HepG2 (cell line): ENCODE data around the gene TNP2. TPM values are rescaled to one million over a fixed set of nuclear protein-coding genes. Genes with fewer than 3 reads are reported as not detected.

Source experiments
- ATM ChIP-seq: fragments of 450-650 bp; IDR thresholded peaks from 2 replicates; pipeline ENCODE4 v1.7.1; 2017; ENCODE audit warnings: mild to moderate bottlenecking, borderline replicate concordance
- EP300 ChIP-seq, 3 experiments: sonication (generic) in 1 of 3; formaldehyde crosslinking in 1 of 3; IDR thresholded peaks; 2 replicates each; pipeline versions ENCODE4 v1.5.1 to v1.6.1; 2011 to 2020; ENCODE audit warnings: low read depth in 2 of 3, low read length in 2 of 3, borderline replicate concordance in 1 of 3, improper control_type of control experiment in 1 of 3, mild to moderate bottlenecking in 1 of 3, missing genetic modification reagents in 1 of 3, moderate library complexity in 1 of 3
- HMG20A ChIP-seq: IDR thresholded peaks from 2 replicates; pipeline ENCODE4 v1.6.1; 2016; ENCODE audit warnings: borderline replicate concordance
- HMGA1 ChIP-seq: sonication (generic); formaldehyde crosslinking; conservative IDR thresholded peaks from 2 replicates; pipeline ENCODE4 v1.4.0; 2020; ENCODE audit warnings: missing genetic modification reagents
- HNRNPL ChIP-seq: fragments of 200-400 bp; formaldehyde crosslinking; IDR thresholded peaks from 2 replicates; pipeline ENCODE4 v1.6.1; 2017; ENCODE audit warnings: mild to moderate bottlenecking, low read depth, low read length
- KLF15 ChIP-seq: sonication (generic); formaldehyde crosslinking; IDR thresholded peaks from 2 replicates; pipeline ENCODE4 v1.8.1; 2023; ENCODE audit warnings: borderline replicate concordance, mild to moderate bottlenecking, inconsistent platforms, missing genetic modification reagents, mixed read lengths
- PHF8 ChIP-seq: sonication (generic); formaldehyde crosslinking; IDR thresholded peaks from 2 replicates; pipeline ENCODE4 v1.5.0; 2020; ENCODE audit warnings: missing genetic modification reagents
- PTBP1 ChIP-seq: fragments of 200-400 bp; formaldehyde crosslinking; IDR thresholded peaks from 2 replicates; pipeline ENCODE4 v1.6.1; 2018; ENCODE audit warnings: low read length, low read depth; ENCODE audit not compliant: poor library complexity, severe bottlenecking
- SALL2 ChIP-seq: sonication (generic); formaldehyde crosslinking; IDR thresholded peaks from 2 replicates; pipeline ENCODE4 v1.8.1; 2023; ENCODE audit warnings: mild to moderate bottlenecking, missing genetic modification reagents, inconsistent platforms
- SMAD3 ChIP-seq: sonication (generic); formaldehyde crosslinking; IDR thresholded peaks from 2 replicates; pipeline ENCODE4 v1.4.0; 2020; ENCODE audit warnings: missing genetic modification reagents
- STAT5B ChIP-seq: sonication (generic); formaldehyde crosslinking; IDR thresholded peaks from 2 replicates; pipeline ENCODE4 v1.4.0; 2020; ENCODE audit warnings: missing genetic modification reagents
- ZFP36L1 ChIP-seq: sonication (generic); formaldehyde crosslinking; IDR thresholded peaks from 2 replicates; pipeline ENCODE4 v1.8.0; 2022; ENCODE audit warnings: mild to moderate bottlenecking, missing genetic modification reagents, moderate library complexity
- ZNF20 ChIP-seq: sonication (generic); formaldehyde crosslinking; IDR thresholded peaks from 2 replicates; pipeline ENCODE4 v1.4.0; 2020; ENCODE audit warnings: mild to moderate bottlenecking, moderate library complexity, missing genetic modification reagents
- ZNF468 ChIP-seq: sonication (generic); formaldehyde crosslinking; IDR thresholded peaks from 2 replicates; pipeline ENCODE4 v1.8.0; 2022; ENCODE audit warnings: mild to moderate bottlenecking, moderate library complexity, missing genetic modification reagents
- ZNF569 ChIP-seq: sonication (generic); formaldehyde crosslinking; IDR thresholded peaks from 2 replicates; pipeline ENCODE4 v1.5.0; 2020; ENCODE audit warnings: mild to moderate bottlenecking, missing genetic modification reagents, moderate library complexity, borderline replicate concordance
- ZNF761 ChIP-seq: sonication (generic); formaldehyde crosslinking; conservative IDR thresholded peaks from 2 replicates; pipeline ENCODE4 v1.4.0; 2020; ENCODE audit warnings: mild to moderate bottlenecking, missing genetic modification reagents
- ZNF781 ChIP-seq: sonication (generic); formaldehyde crosslinking; IDR thresholded peaks from 2 replicates; pipeline ENCODE4 v1.5.1; 2020; ENCODE audit warnings: borderline replicate concordance, mild to moderate bottlenecking, missing genetic modification reagents; ENCODE audit errors: not compliant biosample characterization
- ZSCAN29 ChIP-seq: sonication (generic); formaldehyde crosslinking; conservative IDR thresholded peaks from 2 replicates; pipeline ENCODE4 v1.4.0; 2020; ENCODE audit warnings: mild to moderate bottlenecking, missing genetic modification reagents
- polyA plus RNA-seq, 8 experiments: library from polyadenylated mRNA; depleted of rRNA in 3 of 8; stranded (reverse) in 7 of 8; unstranded in 1 of 8; fragments of >200 nt; fragmentation: Illumina TruSeq in 4 of 8; extraction: Trizol in 4 of 8; gene quantifications; 2 replicates each; pipeline versions ENCODE4 v1.2.1 to v1.2.3, GENCODE V29; 2011 to 2016; ENCODE audit warnings: low read depth in 4 of 8, missing spikeins in 1 of 8, mixed read lengths in 1 of 8; ENCODE audit not compliant: insufficient read depth in 1 of 8
- total RNA-seq, 5 experiments: library from RNA; depleted of rRNA; stranded (reverse); fragments of >200 nt; fragmentation: Illumina TruSeq; extraction: Trizol; gene quantifications; 2 replicates each; pipeline ENCODE4 v1.2.3, GENCODE V29; 2016; ENCODE audit warnings: low read depth in 1 of 5
- TF ChIP-seq, protein P1 (sequence below): sonication (generic); formaldehyde crosslinking; IDR thresholded peaks from 2 replicates; pipeline ENCODE4 v1.4.0; 2020; ENCODE audit warnings: missing genetic modification reagents; ENCODE audit errors: not compliant biosample characterization
- TF ChIP-seq, protein P2 (sequence below): sonication (generic); formaldehyde crosslinking; IDR thresholded peaks from 2 replicates; pipeline ENCODE4 v1.4.0; 2020; ENCODE audit warnings: missing genetic modification reagents
- TF ChIP-seq, protein P3 (sequence below): sonication (generic); formaldehyde crosslinking; IDR thresholded peaks from 2 replicates; pipeline ENCODE4 v1.5.0; 2020; ENCODE audit warnings: missing genetic modification reagents
- TF ChIP-seq, protein P4 (sequence below): sonication (generic); formaldehyde crosslinking; IDR thresholded peaks from 2 replicates; pipeline ENCODE4 v1.8.0; 2022; ENCODE audit warnings: missing genetic modification reagents, low read depth, mild to moderate bottlenecking, borderline replicate concordance
- TF ChIP-seq, protein P5 (sequence below): sonication (generic); formaldehyde crosslinking; IDR thresholded peaks from 2 replicates; pipeline ENCODE4 v1.5.1; 2020; ENCODE audit warnings: mild to moderate bottlenecking, missing genetic modification reagents, moderate library complexity

TNP2 gene
- total and polyA plus RNA-seq, 2 of the 13 experiments (the other 11 are each of a cell fraction or from before 2014, with no cell fraction given): not detected

DNA sequence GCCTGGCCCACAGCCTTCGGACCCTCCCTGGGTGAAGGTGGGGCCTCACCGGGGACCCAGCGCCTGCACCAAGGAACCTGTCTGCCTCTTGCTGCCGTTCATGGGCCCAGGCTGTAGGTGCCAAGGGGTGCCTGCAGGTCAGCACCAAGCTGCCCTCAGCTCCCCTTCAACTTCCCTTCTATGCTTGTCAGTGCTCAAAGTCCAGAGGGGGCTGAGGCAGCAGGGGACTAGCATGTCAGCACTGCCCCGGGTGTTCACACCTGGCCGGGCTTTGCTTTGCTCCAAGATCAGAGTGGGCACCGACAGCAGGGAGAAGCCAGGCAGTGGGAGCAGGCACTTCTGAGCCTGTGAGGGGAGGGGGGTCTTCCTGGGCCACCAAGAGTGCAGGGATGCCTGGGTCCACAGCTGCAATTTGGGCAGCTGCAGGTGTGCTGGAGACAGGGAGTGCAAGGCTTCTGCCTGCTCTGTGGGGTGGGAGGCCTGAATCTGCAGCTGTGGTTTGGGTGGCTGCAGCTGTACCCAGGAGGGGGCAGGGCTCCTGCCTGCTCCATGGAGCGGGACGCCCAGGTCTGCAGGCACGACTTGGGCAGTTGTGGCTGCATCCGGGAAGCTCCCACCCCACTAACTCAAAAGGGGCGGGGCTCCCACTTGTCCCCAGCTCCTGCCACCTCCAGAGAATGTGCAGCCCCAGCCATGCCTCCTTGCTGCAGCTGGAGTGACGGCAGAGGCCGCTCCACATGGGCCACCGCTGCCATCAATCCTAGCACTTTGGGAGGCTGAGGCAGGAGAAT is 39.6 kb upstream of the TNP2 start (continued):
- TF ChIP-seq, protein P1, sequence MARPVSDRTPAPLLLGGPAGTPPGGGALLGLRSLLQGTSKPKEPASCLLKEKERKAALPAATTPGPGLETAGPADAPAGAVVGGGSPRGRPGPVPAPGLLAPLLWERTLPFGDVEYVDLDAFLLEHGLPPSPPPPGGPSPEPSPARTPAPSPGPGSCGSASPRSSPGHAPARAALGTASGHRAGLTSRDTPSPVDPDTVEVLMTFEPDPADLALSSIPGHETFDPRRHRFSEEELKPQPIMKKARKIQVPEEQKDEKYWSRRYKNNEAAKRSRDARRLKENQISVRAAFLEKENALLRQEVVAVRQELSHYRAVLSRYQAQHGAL: no peak
- TF ChIP-seq ZFP36L1 (CRISPR knock-in tag): no peak; the same call in 1 of the 2 replicates
- no peak for TF ChIP-seq STAT5B (CRISPR knock-in tag)
- TF ChIP-seq ZNF569 (CRISPR knock-in tag): 0 out of 2 replicates have a peak, but pooled peaks have one; percentile 14
- no peak for TF ChIP-seq ATM
- TF ChIP-seq, protein P2, sequence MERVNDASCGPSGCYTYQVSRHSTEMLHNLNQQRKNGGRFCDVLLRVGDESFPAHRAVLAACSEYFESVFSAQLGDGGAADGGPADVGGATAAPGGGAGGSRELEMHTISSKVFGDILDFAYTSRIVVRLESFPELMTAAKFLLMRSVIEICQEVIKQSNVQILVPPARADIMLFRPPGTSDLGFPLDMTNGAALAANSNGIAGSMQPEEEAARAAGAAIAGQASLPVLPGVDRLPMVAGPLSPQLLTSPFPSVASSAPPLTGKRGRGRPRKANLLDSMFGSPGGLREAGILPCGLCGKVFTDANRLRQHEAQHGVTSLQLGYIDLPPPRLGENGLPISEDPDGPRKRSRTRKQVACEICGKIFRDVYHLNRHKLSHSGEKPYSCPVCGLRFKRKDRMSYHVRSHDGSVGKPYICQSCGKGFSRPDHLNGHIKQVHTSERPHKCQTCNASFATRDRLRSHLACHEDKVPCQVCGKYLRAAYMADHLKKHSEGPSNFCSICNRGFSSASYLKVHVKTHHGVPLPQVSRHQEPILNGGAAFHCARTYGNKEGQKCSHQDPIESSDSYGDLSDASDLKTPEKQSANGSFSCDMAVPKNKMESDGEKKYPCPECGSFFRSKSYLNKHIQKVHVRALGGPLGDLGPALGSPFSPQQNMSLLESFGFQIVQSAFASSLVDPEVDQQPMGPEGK (CRISPR knock-in tag): peak; percentile 77
- TF ChIP-seq, protein P3, sequence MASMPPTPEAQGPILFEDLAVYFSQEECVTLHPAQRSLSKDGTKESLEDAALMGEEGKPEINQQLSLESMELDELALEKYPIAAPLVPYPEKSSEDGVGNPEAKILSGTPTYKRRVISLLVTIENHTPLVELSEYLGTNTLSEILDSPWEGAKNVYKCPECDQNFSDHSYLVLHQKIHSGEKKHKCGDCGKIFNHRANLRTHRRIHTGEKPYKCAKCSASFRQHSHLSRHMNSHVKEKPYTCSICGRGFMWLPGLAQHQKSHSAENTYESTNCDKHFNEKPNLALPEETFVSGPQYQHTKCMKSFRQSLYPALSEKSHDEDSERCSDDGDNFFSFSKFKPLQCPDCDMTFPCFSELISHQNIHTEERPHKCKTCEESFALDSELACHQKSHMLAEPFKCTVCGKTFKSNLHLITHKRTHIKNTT (CRISPR knock-in tag): no peak
- no peak for TF ChIP-seq KLF15
- TF ChIP-seq HNRNPL: peak; percentile 98
- TF ChIP-seq EP300 (IDR thresholded peaks at IDR 0.05; ENCODE audit: low read depth in 2 of 2, low read length in 2 of 2): peak in 1 of 2 experiments; percentile 56; a peak in 1 of 4 replicates
- TF ChIP-seq EP300 (CRISPR knock-in tag; IDR thresholded peaks at IDR 0.05; ENCODE audit: borderline replicate concordance): peak; percentile 73
- TF ChIP-seq PHF8: no peak; the same call in none of the 2 replicates
- TF ChIP-seq PTBP1: peak; percentile 59
- TF ChIP-seq ZNF468 (CRISPR knock-in tag): no peak
- peak; percentile 82 for TF ChIP-seq ZNF781 (CRISPR knock-in tag)
- TF ChIP-seq, protein P4, sequence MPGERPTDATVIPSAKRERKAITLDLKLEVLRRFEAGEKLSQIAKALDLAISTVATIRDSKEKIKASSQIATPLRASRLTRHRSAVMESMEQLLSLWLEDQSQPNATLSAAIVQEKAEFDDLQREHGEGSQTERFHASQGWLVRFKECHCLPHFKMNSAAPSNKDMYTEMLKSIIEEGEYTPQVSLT (CRISPR knock-in tag): no peak
- TF ChIP-seq ZNF761 (CRISPR knock-in tag): no peak; the same call in 1 of the 2 replicates
- 0 out of 2 replicates have a peak, but pooled peaks have one; percentile 49 for TF ChIP-seq SMAD3
- TF ChIP-seq, protein P5, sequence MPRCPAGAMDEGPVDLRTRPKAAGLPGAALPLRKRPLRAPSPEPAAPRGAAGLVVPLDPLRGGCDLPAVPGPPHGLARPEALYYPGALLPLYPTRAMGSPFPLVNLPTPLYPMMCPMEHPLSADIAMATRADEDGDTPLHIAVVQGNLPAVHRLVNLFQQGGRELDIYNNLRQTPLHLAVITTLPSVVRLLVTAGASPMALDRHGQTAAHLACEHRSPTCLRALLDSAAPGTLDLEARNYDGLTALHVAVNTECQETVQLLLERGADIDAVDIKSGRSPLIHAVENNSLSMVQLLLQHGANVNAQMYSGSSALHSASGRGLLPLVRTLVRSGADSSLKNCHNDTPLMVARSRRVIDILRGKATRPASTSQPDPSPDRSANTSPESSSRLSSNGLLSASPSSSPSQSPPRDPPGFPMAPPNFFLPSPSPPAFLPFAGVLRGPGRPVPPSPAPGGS (CRISPR knock-in tag): no peak
- TF ChIP-seq HMGA1 (CRISPR knock-in tag): no peak
- no peak for TF ChIP-seq SALL2
- no peak for TF ChIP-seq ZNF20
- no peak; the same call in 1 of the 2 replicates for TF ChIP-seq ZSCAN29
- peak; percentile 66; the same call in 1 of the 2 replicates for TF ChIP-seq HMG20A
